ENCODE results near the gene PFN1. TPM values are rescaled to one million over a fixed set of nuclear protein-coding genes. Genes with fewer than 3 reads are reported as not detected.

The PFN1 gene
- total RNA-seq, 1 experiment from 2014 or later, result 1,026 TPM

DNA sequence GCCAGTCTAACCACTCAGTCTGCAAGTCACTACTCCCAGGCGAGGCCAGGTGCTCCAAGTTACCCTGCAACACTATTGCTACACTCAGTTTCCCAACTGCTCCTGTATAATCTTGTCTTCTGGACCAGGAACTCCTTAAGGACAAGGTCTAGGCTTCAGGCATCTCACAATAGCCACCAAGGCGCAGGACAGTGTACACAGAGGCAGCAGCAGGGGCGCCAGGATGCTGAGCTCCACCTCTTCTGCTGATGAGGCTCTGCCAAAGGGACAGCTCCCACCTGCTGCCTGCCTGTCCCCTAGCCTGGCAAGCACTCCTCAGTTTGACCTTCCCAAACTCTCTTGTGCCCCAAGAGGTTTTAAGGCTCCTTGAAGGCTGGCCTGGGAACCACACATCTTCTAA, 11.9 kb downstream of the PFN1 start:
- Histone ChIP-seq H3K36me3 (ENCODE audit: insufficient read depth, low read length, poor library complexity, severe bottlenecking) (peaks cover 19% of the 10 kb centered on the region), H3K4me3 (ENCODE audit: low read depth, low read length, poor library complexity, severe bottlenecking) (no peak overlapping the region), H3K9me3 (ENCODE audit: low read depth, low read length, poor library complexity, severe bottlenecking) (no peaks in the 10 kb centered on the region), H3K27ac (ENCODE audit: low read depth, low read length, poor library complexity, severe bottlenecking) (no peak overlapping the region), H3K4me1 (ENCODE audit: insufficient read depth, low read length, poor library complexity, severe bottlenecking) (peaks cover 10% of the 10 kb centered on the region), H3K27me3 (replicated peaks; ENCODE audit: insufficient read depth, low read depth, low read length, poor library complexity) (no peaks in the 10 kb centered on the region)
- TF ChIP-seq, protein P1, sequence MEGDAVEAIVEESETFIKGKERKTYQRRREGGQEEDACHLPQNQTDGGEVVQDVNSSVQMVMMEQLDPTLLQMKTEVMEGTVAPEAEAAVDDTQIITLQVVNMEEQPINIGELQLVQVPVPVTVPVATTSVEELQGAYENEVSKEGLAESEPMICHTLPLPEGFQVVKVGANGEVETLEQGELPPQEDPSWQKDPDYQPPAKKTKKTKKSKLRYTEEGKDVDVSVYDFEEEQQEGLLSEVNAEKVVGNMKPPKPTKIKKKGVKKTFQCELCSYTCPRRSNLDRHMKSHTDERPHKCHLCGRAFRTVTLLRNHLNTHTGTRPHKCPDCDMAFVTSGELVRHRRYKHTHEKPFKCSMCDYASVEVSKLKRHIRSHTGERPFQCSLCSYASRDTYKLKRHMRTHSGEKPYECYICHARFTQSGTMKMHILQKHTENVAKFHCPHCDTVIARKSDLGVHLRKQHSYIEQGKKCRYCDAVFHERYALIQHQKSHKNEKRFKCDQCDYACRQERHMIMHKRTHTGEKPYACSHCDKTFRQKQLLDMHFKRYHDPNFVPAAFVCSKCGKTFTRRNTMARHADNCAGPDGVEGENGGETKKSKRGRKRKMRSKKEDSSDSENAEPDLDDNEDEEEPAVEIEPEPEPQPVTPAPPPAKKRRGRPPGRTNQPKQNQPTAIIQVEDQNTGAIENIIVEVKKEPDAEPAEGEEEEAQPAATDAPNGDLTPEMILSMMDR (conservative IDR thresholded peaks at IDR 0.05; ENCODE audit: low read depth, low read length), result no peak
- no peak for TF ChIP-seq EZH2 (IDR thresholded peaks at IDR 0.05; ENCODE audit: borderline replicate concordance, low read depth, low read length, poor library complexity, severe bottlenecking)
- no TSS peak for BruUV-seq (replicated peaks)
- intact Hi-C loops (cut with micrococcal nuclease; ENCODE audit: unreplicated experiment), result no loop called here
- ChIA-PET CTCF (no interaction called here), POLR2A (ENCODE audit: low non-redundant PET) (no interaction called here)
- no peak for DNase-seq (ENCODE audit: low spot score)

DNA sequence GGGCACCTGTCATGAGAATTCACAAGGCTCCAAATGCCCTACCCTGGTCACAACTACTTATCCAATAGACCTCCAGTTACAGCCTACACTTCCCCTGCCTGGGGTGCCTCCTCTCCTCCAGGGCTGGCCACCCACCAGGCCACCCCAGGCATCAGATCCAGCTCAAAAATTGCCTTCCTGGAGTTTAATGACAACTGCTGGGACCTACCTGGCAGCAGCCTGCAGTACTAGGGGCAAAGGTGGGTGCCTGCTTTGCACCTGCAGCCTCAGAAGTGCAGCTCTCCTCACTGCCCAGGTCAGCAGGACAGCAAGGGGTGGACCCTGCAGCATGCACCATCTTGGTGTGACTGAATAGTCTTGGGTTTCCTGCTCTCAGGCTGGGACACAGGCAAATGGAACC, 12.7 kb downstream of the PFN1 start:
- ChIA-PET POLR2A (ENCODE audit: low non-redundant PET) (no interaction called here), CTCF (no interaction called here)
- BruUV-seq (replicated peaks), result no TSS peak
- Histone ChIP-seq H3K9me3 (ENCODE audit: low read depth, low read length, poor library complexity, severe bottlenecking) (no peaks in the 10 kb centered on the region), H3K4me3 (ENCODE audit: low read depth, low read length, poor library complexity, severe bottlenecking) (no peak overlapping the region), H3K36me3 (ENCODE audit: insufficient read depth, low read length, poor library complexity, severe bottlenecking) (peaks cover 19% of the 10 kb centered on the region), H3K27me3 (replicated peaks; ENCODE audit: insufficient read depth, low read depth, low read length, poor library complexity) (no peaks in the 10 kb centered on the region), H3K4me1 (ENCODE audit: insufficient read depth, low read length, poor library complexity, severe bottlenecking) (peaks cover 7% of the 10 kb centered on the region), H3K27ac (ENCODE audit: low read depth, low read length, poor library complexity, severe bottlenecking) (no peak overlapping the region)
- intact Hi-C loops (cut with micrococcal nuclease; ENCODE audit: unreplicated experiment), result no loop called here
- TF ChIP-seq, protein P1 (conservative IDR thresholded peaks at IDR 0.05; ENCODE audit: low read depth, low read length), result no peak
- no peak for DNase-seq (ENCODE audit: low spot score)

DNA sequence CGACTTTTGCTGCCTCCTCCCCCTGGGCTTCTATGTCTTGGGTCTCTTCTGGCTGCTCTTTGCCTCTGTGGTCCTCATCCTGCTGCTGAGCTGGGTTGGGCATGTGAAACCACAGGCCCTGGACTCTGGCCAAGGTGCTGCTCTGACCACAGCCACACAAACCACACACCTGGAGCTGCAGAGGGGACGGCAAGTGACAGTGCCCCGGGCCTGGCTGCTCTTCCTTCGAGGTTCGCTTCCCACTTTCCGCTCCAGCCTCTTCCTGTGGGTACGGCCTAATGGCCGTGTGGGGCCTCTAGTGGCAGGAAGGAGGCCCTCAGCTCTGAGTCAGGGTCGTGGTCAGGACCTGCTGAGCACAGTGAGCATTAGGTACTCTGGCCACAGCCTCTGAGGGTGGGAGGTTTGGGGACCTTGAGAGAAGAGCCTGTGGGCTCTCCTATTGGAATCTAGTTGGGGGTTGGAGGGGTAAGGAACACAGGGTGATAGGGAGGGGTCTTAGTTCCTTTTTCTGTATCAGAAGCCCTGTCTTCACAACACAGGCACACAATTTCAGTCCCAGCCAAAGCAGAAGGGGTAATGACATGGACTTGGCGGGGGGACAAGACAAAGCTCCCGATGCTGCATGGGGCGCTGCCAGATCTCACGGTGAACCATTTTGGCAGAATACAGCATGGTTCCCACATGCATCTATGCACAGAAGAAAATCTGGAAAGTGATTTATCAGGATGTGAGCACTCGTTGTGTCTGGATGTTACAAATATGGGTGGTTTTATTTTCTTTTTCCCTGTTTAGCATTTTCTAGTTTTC, 14.0 kb downstream of the PFN1 start:
- intact Hi-C loops (cut with micrococcal nuclease; ENCODE audit: unreplicated experiment), result no loop called here
- no TSS peak for BruUV-seq (replicated peaks)
- ChIA-PET CTCF (no interaction called here), POLR2A (ENCODE audit: low non-redundant PET) (no interaction called here)
- DNase-seq (ENCODE audit: low spot score), result no peak
- no peak for TF ChIP-seq EZH2 (IDR thresholded peaks at IDR 0.05; ENCODE audit: borderline replicate concordance, low read depth, low read length, poor library complexity, severe bottlenecking)
- TF ChIP-seq, protein P1 (conservative IDR thresholded peaks at IDR 0.05; ENCODE audit: low read depth, low read length), result no peak
- Histone ChIP-seq H3K27me3 (replicated peaks; ENCODE audit: insufficient read depth, low read depth, low read length, poor library complexity) (no peaks in the 10 kb centered on the region), H3K4me3 (ENCODE audit: low read depth, low read length, poor library complexity, severe bottlenecking) (no peak overlapping the region), H3K4me1 (ENCODE audit: insufficient read depth, low read length, poor library complexity, severe bottlenecking) (peaks cover 7% of the 10 kb centered on the region), H3K27ac (ENCODE audit: low read depth, low read length, poor library complexity, severe bottlenecking) (no peak overlapping the region), H3K36me3 (ENCODE audit: insufficient read depth, low read length, poor library complexity, severe bottlenecking) (peaks cover 19% of the 10 kb centered on the region), H3K9me3 (ENCODE audit: low read depth, low read length, poor library complexity, severe bottlenecking) (no peaks in the 10 kb centered on the region)

Measured in A673 (cell line).